Thoracic aorta (tissue), 2 donors: ENCODE results near the gene COL24A1. TPM values are rescaled to one million over a fixed set of nuclear protein-coding genes. Genes with fewer than 3 reads are reported as not detected.
"Not testable (repeated sequence)": the region's sequence is repeated elsewhere in the genome, so short reads cannot be mapped to it uniquely, and the experiment has no call there.

ENCODE experiments used
- ATAC-seq: fragments of 150-250 bp; one replicate; pipeline ENCODE4 v1.8.0; 2017; ENCODE audit warnings: low read depth; ENCODE audit not compliant: insufficient number of reproducible peaks, low FRiP score
- DNase-seq: peaks from one replicate; pipeline ENCODE4 v3.0.0-alpha.2; 2020; ENCODE audit warnings: low spot score
- H3K27ac ChIP-seq, 2 donors: fragments of 200-600 bp; sonication (generic); 1 replicate in 1 of 2; 2 replicates in 1 of 2; pipeline ENCODE4 v1.5.1; 2016; ENCODE audit warnings: mild to moderate bottlenecking in 2 of 2, moderate library complexity in 2 of 2
- H3K27me3 ChIP-seq: fragments of 200-600 bp; sonication (generic); replicated peaks from 2 replicates; pipeline ENCODE4 v1.6.0; 2016; ENCODE audit warnings: mild to moderate bottlenecking; ENCODE audit not compliant: insufficient read depth
- H3K36me3 ChIP-seq: fragments of 200-600 bp; sonication (generic); one replicate; pipeline ENCODE4 v1.5.1; 2016
- H3K4me1 ChIP-seq, 2 donors: fragments of 200-600 bp; sonication (generic); 1 replicate in 1 of 2; 2 replicates in 1 of 2; pipeline versions ENCODE4 v1.5.1 to v1.6.0; 2016; ENCODE audit warnings: low read depth in 2 of 2, mild to moderate bottlenecking in 1 of 2; ENCODE audit not compliant: control insufficient read depth in 1 of 2
- H3K4me3 ChIP-seq: fragments of 200-600 bp; sonication (generic); 2 replicates; pipeline ENCODE4 v1.5.1; 2016; ENCODE audit warnings: mild to moderate bottlenecking
- H3K9me3 ChIP-seq: fragments of 200-600 bp; sonication (generic); 2 replicates; pipeline ENCODE4 v1.5.1; 2016
- CTCF ChIP-seq: fragments of 200-600 bp; sonication (generic); IDR thresholded peaks from one replicate; pipeline ENCODE4 v1.5.1; 2019; ENCODE audit warnings: antibody characterized with exemption
- total RNA-seq, 2 donors: library from RNA; depleted of rRNA; stranded (reverse); fragments of >200 nt; gene quantifications; one replicate each; pipeline versions ENCODE4 v1.1.0 to v1.2.3, GENCODE V29; 2016

Gene COL24A1
- total RNA-seq, 2 donors from 2014 or later, result 1.6 to 2.8 TPM

GRCh38 chr1:86119214-86119764 is 37.3 kb downstream of the COL24A1 start:
- no peak for TF ChIP-seq CTCF
- no peak overlapping the region for H3K27ac ChIP-seq
- H3K4me3 ChIP-seq, result no peak overlapping the region
- H3K4me1 ChIP-seq, result peaks cover 0 to 9% of the 10 kb centered on the region in 2 donors
- H3K36me3 ChIP-seq, result no peaks in the 10 kb centered on the region
- no peak for DNase-seq
- no peak for ATAC-seq
- H3K27me3 ChIP-seq, result no peaks in the 10 kb centered on the region
- H3K9me3 ChIP-seq, result no peaks in the 10 kb centered on the region

- no peak for ATAC-seq
- Histone ChIP-seq H3K4me3 (no peak overlapping the region), H3K36me3 (no peaks in the 10 kb centered on the region), H3K27ac (no peak overlapping the region), H3K4me1 (peaks cover 0 to 9% of the 10 kb centered on the region in 2 donors), H3K9me3 (no peaks in the 10 kb centered on the region), H3K27me3 (no peaks in the 10 kb centered on the region)
- no peak for TF ChIP-seq CTCF
- no peak for DNase-seq
These were observed 41.7 kb downstream of the COL24A1 start for GRCh38 chr1:86114816-86115400.

GRCh38 chr1:86114236-86114635 is 42.3 kb downstream of the COL24A1 start:
- DNase-seq (no peak), ATAC-seq (no peak)
- Histone ChIP-seq H3K9me3 (no peaks in the 10 kb centered on the region), H3K36me3 (no peaks in the 10 kb centered on the region), H3K27ac (no peak overlapping the region), H3K4me3 (no peak overlapping the region), H3K27me3 (no peaks in the 10 kb centered on the region), H3K4me1 (peaks cover 0 to 9% of the 10 kb centered on the region in 2 donors)
- no peak for TF ChIP-seq CTCF

- DNase-seq, H3K27me3 ChIP-seq, H3K4me1 ChIP-seq, H3K36me3 ChIP-seq, H3K9me3 ChIP-seq, H3K27ac ChIP-seq, ATAC-seq, H3K4me3 ChIP-seq: not testable (repeated sequence)
These were observed 45.0 kb downstream of the COL24A1 start for GRCh38 chr1:86111590-86111989.

GRCh38 chr1:86110451-86111129 is 46.0 kb downstream of the COL24A1 start:
- H3K27ac ChIP-seq, result no peak overlapping the region
- no peak for TF ChIP-seq CTCF
- H3K9me3 ChIP-seq, result no peaks in the 10 kb centered on the region
- no peak for ATAC-seq
- no peaks in the 10 kb centered on the region for H3K27me3 ChIP-seq
- H3K4me3 ChIP-seq, result no peak overlapping the region
- DNase-seq, result no peak
- peaks cover 0 to 9% of the 10 kb centered on the region in 2 donors for H3K4me1 ChIP-seq
- H3K36me3 ChIP-seq, result no peaks in the 10 kb centered on the region
